ENCODE measurements around the gene DIABLO. TPM values are rescaled to one million over a fixed set of nuclear protein-coding genes. Genes with fewer than 3 reads are reported as not detected.

Gene DIABLO
- total RNA-seq, 1 donor from 2014 or later: 87.6 TPM

- H3K79me2 ChIP-seq (ENCODE audit: insufficient read depth, low read length): no peaks in the 10 kb centered on the region
- Mint-ChIP-seq H3K27me3 (ENCODE audit: low read depth, unreplicated experiment) (peaks cover 2% of the 10 kb centered on the region), H3K4me3 (ENCODE audit: unreplicated experiment) (no peak overlapping the region), H3K9me3 (ENCODE audit: unreplicated experiment) (no peaks in the 10 kb centered on the region), H3K4me1 (ENCODE audit: low read depth, unreplicated experiment) (no peaks in the 10 kb centered on the region), H3K27ac (ENCODE audit: unreplicated experiment) (no peak overlapping the region), H3K36me3 (ENCODE audit: low read depth, unreplicated experiment) (no peaks in the 10 kb centered on the region)
- no peak overlapping the region for H3K4me2 ChIP-seq (ENCODE audit: low read length)
- no peak overlapping the region for H3K27ac ChIP-seq (ENCODE audit: low read depth, low read length)
- no peak for FAIRE-seq
- no peaks in the 10 kb centered on the region for H3K36me3 ChIP-seq (ENCODE audit: insufficient read depth, low read length)
- TF ChIP-seq EZH2 (IDR thresholded peaks at IDR 0.05; ENCODE audit: insufficient read depth, low read length) (no peak), CTCF (IDR thresholded peaks at IDR 0.05; ENCODE audit: insufficient read depth, low read depth, low read length) (no peak)
- no peak overlapping the region for H2AFZ ChIP-seq (ENCODE audit: low read depth, low read length)
- H3K9me3 ChIP-seq (ENCODE audit: insufficient read depth, low read depth, low read length): peaks cover 3% of the 10 kb centered on the region
- H3K9ac ChIP-seq (ENCODE audit: low read length): no peak overlapping the region
- DNase-seq (ENCODE audit: low read depth): no peak
- no peak overlapping the region for H3K4me3 ChIP-seq (ENCODE audit: insufficient read depth, low read depth, low read length)
- no peaks in the 10 kb centered on the region for H4K20me1 ChIP-seq (ENCODE audit: insufficient read depth, low read length)
- no peaks in the 10 kb centered on the region for H3K4me1 ChIP-seq (ENCODE audit: insufficient read depth, low read length)
- H3K27me3 ChIP-seq (ENCODE audit: insufficient read depth, low read length): peaks cover 3% of the 10 kb centered on the region
These were observed 62.9 kb downstream of the DIABLO start for GRCh38 chr12:122162976-122163375.

GRCh38 chr12:122161682-122162081 lies 64.2 kb downstream of the DIABLO start:
- Histone ChIP-seq H3K4me3 (ENCODE audit: insufficient read depth, low read depth, low read length) (no peak overlapping the region), H3K36me3 (ENCODE audit: insufficient read depth, low read length) (no peaks in the 10 kb centered on the region), H3K9me3 (ENCODE audit: insufficient read depth, low read depth, low read length) (peaks cover 3% of the 10 kb centered on the region), H3K4me2 (ENCODE audit: low read length) (no peak overlapping the region), H3K4me1 (ENCODE audit: insufficient read depth, low read length) (no peaks in the 10 kb centered on the region), H4K20me1 (ENCODE audit: insufficient read depth, low read length) (no peaks in the 10 kb centered on the region), H3K9ac (ENCODE audit: low read length) (no peak overlapping the region), H3K79me2 (ENCODE audit: insufficient read depth, low read length) (no peaks in the 10 kb centered on the region), H2AFZ (ENCODE audit: low read depth, low read length) (no peak overlapping the region), H3K27me3 (ENCODE audit: insufficient read depth, low read length) (no peaks in the 10 kb centered on the region), H3K27ac (ENCODE audit: low read depth, low read length) (no peak overlapping the region)
- Mint-ChIP-seq H3K27me3 (ENCODE audit: low read depth, unreplicated experiment) (peaks cover 2% of the 10 kb centered on the region), H3K36me3 (ENCODE audit: low read depth, unreplicated experiment) (peaks cover 2% of the 10 kb centered on the region), H3K4me3 (ENCODE audit: unreplicated experiment) (no peak overlapping the region), H3K27ac (ENCODE audit: unreplicated experiment) (no peak overlapping the region), H3K4me1 (ENCODE audit: low read depth, unreplicated experiment) (no peaks in the 10 kb centered on the region), H3K9me3 (ENCODE audit: unreplicated experiment) (no peaks in the 10 kb centered on the region)
- no peak for TF ChIP-seq CTCF (IDR thresholded peaks at IDR 0.05; ENCODE audit: insufficient read depth, low read depth, low read length)
- TF ChIP-seq EZH2 (IDR thresholded peaks at IDR 0.05; ENCODE audit: insufficient read depth, low read length): no peak
- no peak for FAIRE-seq
- no peak for DNase-seq (ENCODE audit: low read depth)

- Histone ChIP-seq H2AFZ (ENCODE audit: low read depth, low read length) (no peak overlapping the region), H3K9me3 (ENCODE audit: insufficient read depth, low read depth, low read length) (peaks cover 3% of the 10 kb centered on the region), H3K36me3 (ENCODE audit: insufficient read depth, low read length) (no peaks in the 10 kb centered on the region), H3K4me2 (ENCODE audit: low read length) (no peak overlapping the region), H3K4me3 (ENCODE audit: insufficient read depth, low read depth, low read length) (no peak overlapping the region), H3K27me3 (ENCODE audit: insufficient read depth, low read length) (no peaks in the 10 kb centered on the region), H3K9ac (ENCODE audit: low read length) (no peak overlapping the region), H3K27ac (ENCODE audit: low read depth, low read length) (no peak overlapping the region), H3K79me2 (ENCODE audit: insufficient read depth, low read length) (no peaks in the 10 kb centered on the region), H3K4me1 (ENCODE audit: insufficient read depth, low read length) (no peaks in the 10 kb centered on the region), H4K20me1 (ENCODE audit: insufficient read depth, low read length) (no peaks in the 10 kb centered on the region)
- no peak for FAIRE-seq
- Mint-ChIP-seq H3K4me1 (ENCODE audit: low read depth, unreplicated experiment) (no peaks in the 10 kb centered on the region), H3K36me3 (ENCODE audit: low read depth, unreplicated experiment) (peaks cover 2% of the 10 kb centered on the region), H3K27ac (ENCODE audit: unreplicated experiment) (no peak overlapping the region), H3K9me3 (ENCODE audit: unreplicated experiment) (no peaks in the 10 kb centered on the region), H3K27me3 (ENCODE audit: low read depth, unreplicated experiment) (peaks cover 7% of the 10 kb centered on the region), H3K4me3 (ENCODE audit: unreplicated experiment) (no peak overlapping the region)
- no peak for DNase-seq (ENCODE audit: low read depth)
- TF ChIP-seq CTCF (IDR thresholded peaks at IDR 0.05; ENCODE audit: insufficient read depth, low read depth, low read length): no peak
- TF ChIP-seq EZH2 (IDR thresholded peaks at IDR 0.05; ENCODE audit: insufficient read depth, low read length): no peak
These were observed 65.1 kb downstream of the DIABLO start for GRCh38 chr12:122160761-122161160.

Measured in astrocyte (in vitro differentiated cells and primary cell).